ENCODE measurements around the gene KLF6.

The KLF6 gene

GRCh38 chr10:3749600-3749999 lies 35.4 kb downstream of the KLF6 start:
- TF ChIP-seq CTCF (IDR thresholded peaks at IDR 0.05; ENCODE audit: low read length) (no peak), EZH2 (IDR thresholded peaks at IDR 0.05; ENCODE audit: borderline replicate concordance, low read length) (no peak)
- no peak overlapping the region for H3K4me2 ChIP-seq (ENCODE audit: low read length)
- no peaks in the 10 kb centered on the region for H3F3A ChIP-seq (ENCODE audit: insufficient read depth, low read length)
- H3K9ac ChIP-seq (ENCODE audit: low read length), result no peak overlapping the region
- no peak overlapping the region for H2AFZ ChIP-seq (ENCODE audit: low read length)
- no peak overlapping the region for H3K27ac ChIP-seq (ENCODE audit: low read depth, low read length, poor library complexity, severe bottlenecking)
- no peaks in the 10 kb centered on the region for H3K36me3 ChIP-seq (ENCODE audit: insufficient read depth, low read length)
- H3K27me3 ChIP-seq (ENCODE audit: insufficient read depth, low read length), result no peaks in the 10 kb centered on the region
- no peaks in the 10 kb centered on the region for H4K20me1 ChIP-seq (ENCODE audit: insufficient read depth, low read length)
- no peak overlapping the region for H3K4me3 ChIP-seq (ENCODE audit: low read depth, low read length, poor library complexity, severe bottlenecking)
- H3K9me3 ChIP-seq (ENCODE audit: low read length), result no peaks in the 10 kb centered on the region
- no peaks in the 10 kb centered on the region for H3K4me1 ChIP-seq (ENCODE audit: insufficient read depth, low read length, severe bottlenecking)
- no peaks in the 10 kb centered on the region for H3K9me2 ChIP-seq (ENCODE audit: low read depth, low read length)
- H3K79me2 ChIP-seq (ENCODE audit: insufficient read depth, low read length), result no peaks in the 10 kb centered on the region

DNA sequence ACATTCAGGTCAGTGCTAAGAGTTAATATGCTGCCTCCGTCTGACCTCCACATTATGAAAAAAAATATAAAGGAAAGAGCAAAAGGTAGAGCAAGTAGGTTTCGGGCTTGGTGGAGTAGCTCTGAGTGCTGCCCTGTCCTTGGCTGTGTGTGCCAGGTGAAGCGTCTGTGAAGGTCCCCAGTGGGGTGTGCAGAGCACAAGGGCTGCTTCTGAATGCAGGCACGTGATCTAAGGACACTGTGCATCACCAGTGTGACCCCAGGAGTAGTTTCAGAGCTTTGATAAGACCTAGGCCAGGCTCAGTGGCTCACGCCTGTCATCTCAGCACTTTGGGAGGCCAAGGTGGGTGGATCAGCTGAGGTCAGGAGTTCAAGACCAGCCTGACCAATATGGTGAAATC lies 36.0 kb downstream of the KLF6 start:
- no peaks in the 10 kb centered on the region for H3K4me1 ChIP-seq (ENCODE audit: insufficient read depth, low read length, severe bottlenecking)
- H3F3A ChIP-seq (ENCODE audit: insufficient read depth, low read length), result no peaks in the 10 kb centered on the region
- no peak overlapping the region for H3K4me3 ChIP-seq (ENCODE audit: low read depth, low read length, poor library complexity, severe bottlenecking)
- no peaks in the 10 kb centered on the region for H3K9me2 ChIP-seq (ENCODE audit: low read depth, low read length)
- TF ChIP-seq CTCF (IDR thresholded peaks at IDR 0.05; ENCODE audit: low read length) (no peak), EZH2 (IDR thresholded peaks at IDR 0.05; ENCODE audit: borderline replicate concordance, low read length) (no peak)
- no peak overlapping the region for H3K9ac ChIP-seq (ENCODE audit: low read length)
- no peak overlapping the region for H3K4me2 ChIP-seq (ENCODE audit: low read length)
- H2AFZ ChIP-seq (ENCODE audit: low read length), result no peak overlapping the region
- no peak overlapping the region for H3K27ac ChIP-seq (ENCODE audit: low read depth, low read length, poor library complexity, severe bottlenecking)
- H4K20me1 ChIP-seq (ENCODE audit: insufficient read depth, low read length), result no peaks in the 10 kb centered on the region
- no peaks in the 10 kb centered on the region for H3K27me3 ChIP-seq (ENCODE audit: insufficient read depth, low read length)
- no peaks in the 10 kb centered on the region for H3K36me3 ChIP-seq (ENCODE audit: insufficient read depth, low read length)
- H3K9me3 ChIP-seq (ENCODE audit: low read length), result no peaks in the 10 kb centered on the region
- H3K79me2 ChIP-seq (ENCODE audit: insufficient read depth, low read length), result no peaks in the 10 kb centered on the region

GRCh38 chr10:3748484-3748883 lies 36.5 kb downstream of the KLF6 start:
- H3K79me2 ChIP-seq (ENCODE audit: insufficient read depth, low read length), result no peaks in the 10 kb centered on the region
- H3K4me3 ChIP-seq (ENCODE audit: low read depth, low read length, poor library complexity, severe bottlenecking), result no peak overlapping the region
- H3K27ac ChIP-seq (ENCODE audit: low read depth, low read length, poor library complexity, severe bottlenecking), result no peak overlapping the region
- H3K9ac ChIP-seq (ENCODE audit: low read length), result no peak overlapping the region
- no peak overlapping the region for H3K4me2 ChIP-seq (ENCODE audit: low read length)
- TF ChIP-seq EZH2 (IDR thresholded peaks at IDR 0.05; ENCODE audit: borderline replicate concordance, low read length) (no peak), CTCF (IDR thresholded peaks at IDR 0.05; ENCODE audit: low read length) (no peak)
- H4K20me1 ChIP-seq (ENCODE audit: insufficient read depth, low read length), result no peaks in the 10 kb centered on the region
- H2AFZ ChIP-seq (ENCODE audit: low read length), result no peak overlapping the region
- no peaks in the 10 kb centered on the region for H3K4me1 ChIP-seq (ENCODE audit: insufficient read depth, low read length, severe bottlenecking)
- H3K9me2 ChIP-seq (ENCODE audit: low read depth, low read length), result no peaks in the 10 kb centered on the region
- H3K36me3 ChIP-seq (ENCODE audit: insufficient read depth, low read length), result no peaks in the 10 kb centered on the region
- no peaks in the 10 kb centered on the region for H3K27me3 ChIP-seq (ENCODE audit: insufficient read depth, low read length)
- H3F3A ChIP-seq (ENCODE audit: insufficient read depth, low read length), result no peaks in the 10 kb centered on the region
- H3K9me3 ChIP-seq (ENCODE audit: low read length), result no peaks in the 10 kb centered on the region

Data from OCI-LY1 (cell line).